Activated naive CD4-positive, alpha-beta T cell (primary cell): Measurements from ENCODE around the gene EEFSEC.

Source experiments
- DNase-seq, 4 experiments: peaks; one replicate each; lab custom pipeline; 2025; lab: John Stamatoyannopoulos, UW

EEFSEC gene

DNA sequence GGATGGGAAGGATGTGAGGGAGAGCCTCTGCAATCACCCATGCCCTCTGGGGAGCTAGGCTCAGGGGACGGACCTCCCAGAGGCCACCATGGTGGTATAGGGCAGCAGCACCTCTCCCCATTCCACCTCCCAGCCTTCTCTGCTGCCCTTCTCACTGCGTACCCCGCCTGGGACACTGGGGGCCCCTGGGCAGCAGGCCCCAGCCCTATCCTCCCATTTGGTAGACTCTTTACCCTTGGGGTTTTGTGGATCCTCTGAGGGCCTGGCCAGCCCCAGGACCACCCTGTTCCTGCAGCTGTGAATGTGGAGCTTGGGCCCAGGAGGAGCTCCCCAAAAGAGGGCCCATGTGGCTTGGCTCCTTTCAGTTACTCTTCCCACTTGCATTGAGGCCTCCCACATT lies 181.5 kb downstream of the EEFSEC start:
- no peak for DNase-seq

- DNase-seq = no peak
These were observed 182.5 kb downstream of the EEFSEC start for GRCh38 chr3:128335621-128336296.

GRCh38 chr3:128336337-128337156 lies 183.3 kb downstream of the EEFSEC start:
- DNase-seq = no peak

- DNase-seq = no peak
These were observed 184.0 kb downstream of the EEFSEC start for GRCh38 chr3:128337305-128337704.

DNA sequence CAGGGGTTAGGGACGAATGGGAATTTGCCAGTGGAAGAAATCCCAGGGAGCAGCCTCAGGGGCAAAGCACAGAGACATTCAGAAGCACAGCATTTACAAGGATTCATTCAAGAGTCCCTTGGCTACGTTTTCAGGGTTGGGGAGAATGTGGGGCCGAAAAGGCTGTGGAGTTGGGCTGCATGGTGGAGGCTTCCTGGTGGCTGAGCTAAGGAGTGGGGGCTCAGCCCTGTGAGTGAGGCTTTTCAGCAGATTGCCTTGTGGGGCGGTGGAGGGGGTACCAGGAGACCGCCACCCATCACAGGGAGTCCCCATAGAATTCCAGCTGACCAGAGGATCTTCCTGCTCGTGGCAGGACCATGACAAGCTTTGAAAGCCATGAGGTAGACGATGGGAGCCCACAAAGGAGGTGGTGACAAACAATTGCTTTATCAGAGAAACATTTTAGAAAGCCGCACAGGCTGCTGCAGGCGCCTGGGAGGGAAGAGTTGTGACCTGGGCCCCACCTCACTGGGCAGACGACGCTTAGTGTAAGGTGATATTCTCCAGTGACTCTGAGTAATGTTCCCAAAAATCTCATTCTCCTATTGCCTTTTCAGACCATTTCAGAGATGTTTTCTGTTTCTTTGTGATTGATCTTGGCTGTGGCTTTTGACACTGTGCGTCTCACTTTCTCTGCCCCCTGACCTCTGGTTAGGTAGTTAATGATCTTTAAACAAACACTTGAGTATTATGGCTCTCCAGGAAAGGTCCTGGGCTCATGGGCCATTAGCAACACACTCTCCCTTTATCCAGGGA lies 185.5 kb downstream of the EEFSEC start:
- no peak for DNase-seq

- no peak for DNase-seq
These were observed 186.3 kb downstream of the EEFSEC start for GRCh38 chr3:128339491-128340012.

- DNase-seq = no peak
These were observed 187.1 kb downstream of the EEFSEC start for GRCh38 chr3:128340198-128340903.

DNA sequence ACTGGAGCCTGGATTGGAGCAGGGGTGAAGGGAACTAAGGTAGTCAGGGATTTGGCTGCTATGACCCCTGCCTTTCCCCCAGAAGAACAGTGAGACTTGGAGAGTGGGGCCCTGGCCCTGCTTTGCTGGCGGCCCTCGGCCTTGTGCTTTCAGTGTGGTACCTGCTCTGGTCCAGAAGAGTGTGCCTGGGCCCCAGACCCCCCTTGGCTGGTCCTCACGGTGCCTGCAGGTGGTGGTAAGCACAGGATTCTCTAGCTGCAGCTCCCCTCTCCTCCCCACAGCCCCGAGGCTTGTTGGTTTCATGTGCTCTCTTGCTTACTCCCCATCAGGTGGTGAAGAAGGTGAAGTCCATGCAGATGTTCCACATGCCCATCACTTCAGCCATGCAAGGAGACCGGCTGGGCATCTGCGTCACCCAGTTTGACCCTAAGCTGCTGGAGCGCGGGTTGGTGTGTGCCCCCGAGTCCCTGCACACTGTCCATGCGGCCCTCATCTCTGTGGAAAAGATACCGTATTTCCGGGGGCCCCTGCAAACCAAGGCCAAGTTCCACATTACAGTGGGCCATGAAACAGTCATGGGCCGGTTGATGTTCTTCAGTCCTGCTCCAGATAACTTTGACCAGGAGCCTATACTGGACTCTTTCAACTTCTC lies 187.7 kb downstream of the EEFSEC start:
- DNase-seq = no peak

GRCh38 chr3:128341659-128342395 lies 188.5 kb downstream of the EEFSEC start:
- DNase-seq = no peak

GRCh38 chr3:128342701-128343180 lies 189.5 kb downstream of the EEFSEC start:
- no peak for DNase-seq

GRCh38 chr3:128343287-128344051 lies 190.2 kb downstream of the EEFSEC start:
- DNase-seq = no peak

DNA sequence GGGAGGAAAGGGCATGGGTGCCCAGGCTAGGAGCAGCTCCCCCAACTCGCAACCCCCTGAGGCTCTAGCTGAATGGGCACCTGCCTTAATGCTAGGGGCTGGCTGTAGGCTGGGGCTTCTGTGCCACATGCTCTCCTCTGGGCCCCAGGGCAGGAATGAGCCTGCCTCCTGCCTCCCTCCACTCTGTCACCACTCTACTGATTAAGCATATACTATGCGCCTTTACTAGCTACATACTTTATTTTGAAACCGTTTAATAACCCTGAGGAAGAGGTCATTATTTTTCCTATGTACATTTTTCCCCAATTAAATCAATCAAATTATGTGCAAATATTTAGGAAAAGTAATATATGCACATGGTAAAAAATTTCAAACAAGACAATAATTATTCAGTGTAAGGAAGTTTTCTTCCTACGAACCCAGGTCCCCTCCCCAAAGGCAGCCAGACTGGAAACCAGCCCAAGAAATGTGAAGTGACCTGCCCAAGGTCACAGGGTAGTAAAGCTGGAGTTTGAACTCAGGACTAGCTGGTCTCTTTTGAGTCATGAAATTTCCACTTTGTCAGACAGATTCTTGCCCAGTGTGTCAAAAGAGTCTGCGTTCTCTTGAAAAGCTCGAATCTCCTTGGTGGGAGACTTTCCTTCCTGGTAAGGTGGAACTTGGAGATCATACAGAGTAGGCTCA lies 190.9 kb downstream of the EEFSEC start:
- no peak for DNase-seq

DNA sequence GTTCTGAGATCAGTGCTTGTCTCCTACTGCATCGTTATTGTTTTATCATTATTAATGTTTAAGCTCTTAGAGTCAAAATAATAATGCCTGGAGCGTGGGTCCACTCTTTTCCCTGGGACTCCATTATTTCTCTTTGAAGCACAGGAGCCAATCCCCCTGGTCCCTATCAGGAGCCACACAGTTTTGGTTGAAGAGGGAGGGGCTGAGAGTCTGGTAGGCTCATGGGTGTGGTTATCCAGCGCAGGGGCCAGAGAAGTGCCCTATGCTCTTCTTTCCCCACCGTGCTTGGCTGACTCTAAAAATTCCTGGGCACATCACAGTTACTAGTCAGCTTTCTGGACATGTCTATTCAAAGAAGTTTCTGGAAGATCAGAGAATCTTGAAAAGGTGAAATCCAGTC lies 191.9 kb downstream of the EEFSEC start:
- DNase-seq = no peak

DNA sequence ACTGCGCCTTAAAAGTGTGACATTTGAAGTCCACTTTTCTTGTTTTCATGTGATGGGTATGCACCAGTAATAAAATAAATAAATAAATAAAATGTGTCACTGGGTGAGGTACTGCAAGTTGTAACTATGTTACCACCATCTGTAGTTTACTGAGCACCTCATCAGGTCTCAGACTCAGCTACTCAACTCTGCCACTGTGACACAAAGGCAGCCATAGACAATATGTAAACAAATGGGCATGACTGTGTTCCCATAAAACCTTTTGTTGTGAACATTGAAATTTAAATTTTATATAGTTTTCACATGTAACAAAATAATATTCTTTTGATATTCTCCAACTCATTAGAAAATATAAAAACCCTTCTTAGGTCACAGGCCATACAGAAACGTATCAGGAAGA lies 193.3 kb downstream of the EEFSEC start:
- no peak for DNase-seq

DNA sequence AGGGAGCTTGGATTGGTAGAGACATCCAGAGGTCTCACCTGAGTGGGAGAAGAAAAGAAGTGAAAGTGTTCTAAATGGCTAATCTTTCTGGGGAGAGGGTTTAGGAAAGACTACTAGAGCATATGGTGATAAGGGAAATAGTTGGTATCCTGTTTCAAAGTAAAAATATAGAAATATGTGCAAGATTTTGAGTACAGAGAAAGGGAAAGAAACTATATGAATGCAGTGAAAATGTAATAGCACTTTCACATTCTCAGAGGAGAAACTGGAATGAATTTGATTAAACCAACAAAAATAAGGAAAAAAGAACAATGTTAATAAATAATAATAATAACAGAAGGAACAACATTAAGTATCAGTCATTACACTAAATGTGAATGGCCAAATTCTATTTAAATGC lies 194.0 kb downstream of the EEFSEC start:
- DNase-seq = no peak

DNA sequence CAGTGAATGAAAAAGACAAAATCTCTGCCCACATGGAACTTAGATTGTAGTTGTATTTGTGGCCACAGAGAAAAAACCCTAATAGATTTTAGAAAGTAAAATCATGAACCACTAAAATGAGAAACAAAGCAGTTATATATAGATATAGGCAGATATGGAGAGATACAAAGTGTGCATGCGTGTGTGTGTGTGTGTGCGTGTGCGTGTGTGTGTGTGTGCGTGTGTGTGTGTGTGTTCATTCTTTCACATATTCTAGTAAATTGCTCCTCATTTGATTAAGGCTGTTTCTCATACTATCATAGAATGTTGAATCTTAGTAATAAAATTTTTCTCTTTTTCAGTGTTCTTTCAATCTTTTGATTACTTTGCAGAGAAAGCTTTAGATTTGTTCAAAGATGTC lies 194.8 kb downstream of the EEFSEC start:
- no peak for DNase-seq

- no peak for DNase-seq
These were observed 195.7 kb downstream of the EEFSEC start for GRCh38 chr3:128348805-128349531.

GRCh38 chr3:128349963-128350599 lies 196.8 kb downstream of the EEFSEC start:
- no peak for DNase-seq
